GM18526 (cell line): ENCODE results near the gene KXD1.

Source experiments
- POLR2A ChIP-seq: IDR thresholded peaks from 3 replicates; pipeline ENCODE4 v1.6.1; 2011; ENCODE audit not compliant: insufficient read length; ENCODE audit errors: extremely low read depth

Gene KXD1

DNA sequence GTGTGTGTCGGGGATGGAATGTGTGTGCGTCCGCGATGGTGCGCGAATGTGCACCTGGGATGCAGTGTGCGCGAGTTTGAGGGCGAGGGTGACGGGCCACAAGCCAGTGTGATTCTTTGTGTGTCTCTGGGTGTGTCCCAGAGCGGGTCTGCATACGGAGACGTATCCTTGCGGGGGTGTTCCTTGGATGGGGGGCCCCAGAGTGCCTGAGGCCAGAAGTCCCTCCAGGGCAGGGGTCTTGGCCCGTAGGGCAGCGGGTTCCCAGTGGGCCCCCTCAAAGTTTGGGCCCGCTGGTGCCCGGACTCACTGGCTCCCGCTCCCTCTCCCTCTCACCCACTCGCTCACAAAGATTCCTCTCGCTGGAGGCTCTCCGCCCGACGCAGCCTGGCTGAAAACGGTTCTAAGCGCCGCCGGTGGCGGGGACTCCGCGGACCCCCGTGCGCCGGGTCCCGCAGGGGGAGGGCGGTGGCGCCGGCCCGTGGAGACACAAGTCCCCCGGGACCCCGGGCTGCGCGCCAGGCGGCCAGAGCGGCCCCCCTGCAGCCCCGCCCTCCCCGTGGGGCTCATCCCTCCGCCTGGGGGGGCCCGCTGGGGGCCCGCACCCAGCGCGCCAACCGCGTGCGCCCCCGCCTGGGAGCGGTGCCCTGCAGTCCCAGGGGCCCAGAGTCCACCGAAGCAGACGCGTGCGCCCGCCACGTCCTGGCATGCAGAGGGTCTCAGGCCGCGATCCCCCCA, 48.0 kb downstream of the KXD1 start:
- TF ChIP-seq POLR2A = no peak

GRCh38 chr19:18606281-18607225, 48.9 kb downstream of the KXD1 start, which contains the start of gene CRLF1:
Gene CRLF1, minus strand, starts transcription at chr19:18606799. Its CDS starts 143 bp downstream, at chr19:18606656.
- no peak for TF ChIP-seq POLR2A

- TF ChIP-seq POLR2A = no peak
Measured at GRCh38 chr19:18607226-18608101, 49.8 kb downstream of the KXD1 start.

DNA sequence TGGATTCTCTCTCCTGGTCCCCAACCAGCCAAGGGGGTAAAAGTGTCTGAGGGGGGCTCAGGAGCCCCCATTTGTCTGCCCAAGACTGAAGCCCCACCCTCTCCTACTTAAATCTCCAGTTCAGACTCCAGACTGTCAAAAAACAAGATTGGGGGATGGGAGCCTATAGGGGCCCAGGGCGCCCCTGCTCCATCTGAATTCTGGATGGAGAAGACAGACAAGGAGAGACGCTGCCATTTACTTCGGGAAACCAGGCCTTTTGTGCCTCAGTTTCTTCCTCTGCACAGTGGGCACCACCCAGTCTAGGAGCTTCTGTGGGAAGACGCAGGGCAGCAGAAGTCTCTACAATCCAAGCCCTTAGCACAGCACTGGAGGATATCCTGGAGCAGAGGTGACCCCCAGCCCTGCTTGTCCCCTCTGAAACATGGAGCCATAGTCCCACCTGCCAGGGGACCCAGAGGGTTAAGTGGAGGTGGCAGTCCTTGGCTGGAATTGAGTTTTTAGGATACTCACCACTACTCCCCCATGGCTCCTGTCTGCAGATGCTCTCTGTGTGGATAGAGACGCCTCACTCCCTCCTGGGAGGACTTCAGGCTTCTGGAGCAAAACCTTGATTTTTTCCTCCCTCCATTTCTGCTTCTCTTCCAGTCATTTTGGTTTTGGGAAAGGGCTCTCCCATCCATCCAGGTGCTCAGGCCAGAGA, 50.6 kb downstream of the KXD1 start:
- TF ChIP-seq POLR2A = no peak

- TF ChIP-seq POLR2A = no peak
Measured at GRCh38 chr19:18608805-18609716, 51.4 kb downstream of the KXD1 start.

- TF ChIP-seq POLR2A = no peak
Measured at GRCh38 chr19:18609717-18610051, 52.0 kb downstream of the KXD1 start.

DNA sequence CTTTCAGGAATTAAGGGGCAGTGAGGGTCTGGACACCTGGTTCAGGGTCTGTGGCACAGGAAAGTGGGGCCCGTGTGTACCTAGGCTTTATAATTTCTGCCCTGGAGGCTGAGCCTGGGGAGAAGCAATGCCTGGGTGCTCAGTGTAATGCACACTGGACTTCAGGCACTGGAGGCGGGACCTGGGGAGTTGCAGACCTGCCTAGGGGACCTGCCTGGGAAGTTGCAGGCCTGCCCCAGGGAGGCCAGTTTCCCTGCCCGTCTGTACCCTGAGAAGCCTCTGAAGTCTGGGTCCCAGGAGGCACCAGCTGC, 52.5 kb downstream of the KXD1 start:
- TF ChIP-seq POLR2A = no peak

DNA sequence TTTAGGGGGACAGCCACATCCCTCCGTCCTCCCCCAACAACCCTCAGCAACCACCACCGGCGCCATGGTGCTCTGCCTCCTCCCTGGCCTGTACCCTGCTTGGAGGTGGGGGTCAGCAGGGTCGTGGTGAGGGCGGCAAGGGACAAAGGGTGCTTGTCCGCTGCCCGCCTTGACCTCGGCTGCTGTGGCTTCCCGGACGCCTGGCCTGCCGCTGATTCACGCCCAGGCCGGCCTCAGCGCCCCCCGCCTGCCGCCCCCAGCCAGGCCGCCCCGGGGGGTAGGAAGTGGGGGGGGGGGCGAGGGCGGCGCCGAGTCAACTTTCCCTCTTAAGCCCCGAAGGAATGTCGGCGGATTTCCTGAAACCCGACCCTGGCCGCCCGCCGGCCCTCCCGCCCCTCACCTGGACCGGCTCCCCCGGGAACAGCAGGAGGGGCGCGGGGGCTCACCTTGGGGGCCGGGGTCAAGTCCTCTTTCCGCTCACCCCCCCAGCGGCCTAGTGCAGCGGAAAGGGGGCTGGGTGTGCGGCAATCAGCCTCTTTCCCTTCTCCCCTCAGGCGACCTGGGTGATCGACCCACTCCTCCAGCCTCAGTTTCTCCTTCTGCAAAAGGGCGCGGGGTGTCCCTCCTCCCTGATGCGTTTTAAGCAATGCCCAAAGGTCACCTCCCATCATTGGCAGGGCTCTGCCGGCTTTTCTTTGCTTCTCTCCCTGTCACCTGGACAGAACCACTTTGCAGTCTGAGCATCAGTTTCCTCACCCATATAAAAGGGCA, 53.1 kb downstream of the KXD1 start:
- TF ChIP-seq POLR2A = no peak

GRCh38 chr19:18611327-18612050, 53.8 kb downstream of the KXD1 start:
- no peak for TF ChIP-seq POLR2A

DNA sequence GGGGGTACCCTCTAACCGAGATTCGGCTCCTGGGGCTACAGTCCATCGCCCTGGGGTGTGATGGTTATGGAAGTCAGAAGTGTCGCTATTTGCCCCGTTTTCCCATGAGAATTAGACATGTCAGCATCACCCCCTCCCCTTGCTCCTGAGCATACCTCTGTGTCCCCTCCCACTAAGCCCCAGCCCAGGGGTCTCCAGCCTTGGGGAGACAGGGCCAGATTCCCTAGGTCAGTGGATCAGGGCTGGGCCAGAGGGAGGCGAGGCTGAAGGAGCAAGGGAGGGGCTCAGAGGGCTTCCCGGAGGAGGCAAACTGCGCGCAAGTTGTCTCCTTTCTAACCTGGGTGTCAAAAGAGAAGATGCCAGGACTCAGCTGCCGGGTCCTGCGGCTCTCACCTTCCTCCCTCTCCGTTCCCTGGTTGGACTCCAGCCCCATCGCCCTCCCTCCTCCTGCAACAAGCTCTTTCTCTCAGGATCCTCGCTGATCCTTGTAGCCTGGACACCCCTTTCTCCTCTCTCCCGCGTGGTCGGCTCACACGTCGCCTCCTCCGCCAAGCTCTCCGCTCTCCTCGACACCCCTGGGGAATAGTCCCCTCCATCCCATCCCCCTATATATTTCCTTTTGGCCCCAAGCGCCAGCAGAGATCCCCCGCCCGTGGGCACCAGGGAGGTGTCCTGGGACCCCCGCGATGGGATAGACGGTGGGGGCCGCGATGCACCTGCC, 54.5 kb downstream of the KXD1 start:
- no peak for TF ChIP-seq POLR2A

DNA sequence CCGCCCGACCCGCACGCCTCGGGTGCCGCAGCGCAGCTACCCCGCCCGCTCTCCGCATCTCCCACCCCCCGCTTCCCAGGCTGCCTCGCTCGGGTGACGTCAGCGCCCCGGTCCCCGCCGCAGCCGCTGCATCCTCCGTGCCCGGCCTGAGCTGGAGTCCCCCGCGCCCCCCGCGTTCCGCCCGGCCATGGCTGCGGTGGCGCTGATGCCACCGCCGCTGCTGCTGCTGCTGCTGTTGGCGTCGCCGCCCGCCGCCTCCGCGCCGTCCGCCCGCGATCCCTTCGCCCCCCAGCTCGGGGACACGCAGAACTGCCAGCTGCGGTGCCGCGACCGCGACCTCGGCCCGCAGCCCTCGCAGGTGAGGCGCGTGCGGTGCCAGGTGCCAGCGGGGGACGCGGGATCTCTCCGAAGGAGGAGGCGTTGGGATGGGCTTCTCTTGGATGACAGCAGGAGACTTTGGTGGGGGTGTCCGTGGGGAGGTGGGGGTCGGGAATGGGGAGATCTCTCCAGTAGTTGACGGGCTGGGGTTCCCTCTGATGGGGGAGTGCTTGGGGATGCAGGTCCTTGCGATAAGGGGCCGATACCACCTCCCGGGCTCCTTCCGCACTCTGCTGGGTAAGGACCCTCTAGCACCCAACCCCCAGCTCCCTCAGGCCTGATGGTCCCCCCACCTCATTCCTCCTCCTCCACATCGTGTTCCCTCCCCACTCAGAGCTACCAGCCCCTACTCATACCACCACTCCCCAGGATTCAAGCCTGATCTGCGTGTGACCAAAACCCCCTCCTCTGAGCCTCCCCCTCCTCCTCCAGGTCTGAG, 55.3 kb downstream of the KXD1 start, which contains the start of gene TMEM59L:
Gene TMEM59L (plus strand): TSS at position 99 of the 817 bp plus-strand sequence. CDS start 89 bp downstream, at position 188.
- no peak for TF ChIP-seq POLR2A
